GM12878 (cell line): ENCODE measurements around the gene ESRRG. TPM values are rescaled to one million over a fixed set of nuclear protein-coding genes. Genes with fewer than 3 reads are reported as not detected.
A peak's percentile ranks its signal among the peaks of the same experiment; 100 is the strongest.

Experiments used
- ATAC-seq: fragments of 200-7000 bp; cut with Tn5 transposase; 3 replicates; pipeline ENCODE4 v1.9.1; 2020; ENCODE audit warnings: mild to moderate bottlenecking, moderate library complexity
- BruUV-seq: library from RNA; stranded (reverse); fragments of 400-500 nt; replicated peaks from 2 replicates; lab custom pipeline; 2021; lab: Mats Ljungman, UMichigan
- CTCF ChIA-PET: fragments of 300-600 bp; sonication (Branson Sonifier 250); formaldehyde crosslinking; extraction: SDS; loops from one replicate; lab custom pipeline; 2021; ENCODE audit warnings: inconsistent platforms; lab: Yijun Ruan, JAX
- POLR2A ChIA-PET: fragments of 350-600 bp; formaldehyde crosslinking; extraction: SDS; loops from one replicate; lab custom pipeline; 2021; ENCODE audit warnings: inconsistent platforms; lab: Charles Lee
- RAD21 ChIA-PET: fragments of 300-600 bp; sonication (Branson Sonifier 250); formaldehyde crosslinking; loops from one replicate; lab custom pipeline; 2023; ENCODE audit warnings: antibody characterized with exemption; ENCODE audit not compliant: unreplicated experiment; lab: Charles Lee
- SMC1A ChIA-PET: fragments of 300-600 bp; sonication (Branson Sonifier 250); formaldehyde crosslinking; loops from one replicate; lab custom pipeline; 2023; ENCODE audit not compliant: unreplicated experiment, uncharacterized antibody; lab: Charles Lee
- DNase-seq: peaks from one replicate; pipeline ENCODE4 v3.0.0-alpha.2; 2011; ENCODE audit warnings: low read depth, low spot score
- FAIRE-seq: peaks from 3 replicates; lab custom pipeline; 2011; peaks lifted over from hg19 to GRCh38; lab: Jason Lieb, UNC
- H2AFZ ChIP-seq: 2 replicates; pipeline ENCODE4 v1.6.0; 2011; ENCODE audit warnings: low read depth, low read length, control low read depth; ENCODE audit not compliant: control insufficient read depth
- H3K27ac ChIP-seq: 2 replicates; pipeline ENCODE4 v1.5.1; 2011; ENCODE audit warnings: control low read depth; ENCODE audit not compliant: control insufficient read depth, insufficient read depth
- H3K27me3 ChIP-seq, 2 experiments: replicated peaks in 1 of 2; 2 replicates each; pipeline versions ENCODE4 v1.6.0 to v1.6.1; 2011; ENCODE audit warnings: low read length in 1 of 2; ENCODE audit not compliant: control insufficient read depth in 2 of 2, insufficient read depth in 2 of 2
- H3K36me3 ChIP-seq, 2 experiments: 2 replicates each; pipeline ENCODE4 v1.5.1; 2011; ENCODE audit warnings: low read length in 1 of 2; ENCODE audit not compliant: control insufficient read depth in 2 of 2, insufficient read depth in 2 of 2
- H3K4me1 ChIP-seq: 2 replicates; pipeline ENCODE4 v1.6.1; 2011; ENCODE audit warnings: mild to moderate bottlenecking, low read length, moderate library complexity, mixed read lengths; ENCODE audit not compliant: control insufficient read depth, insufficient read depth
- H3K4me2 ChIP-seq: 2 replicates; pipeline ENCODE4 v1.6.0; 2011; ENCODE audit warnings: control low read depth; ENCODE audit not compliant: control insufficient read depth, insufficient read depth
- H3K4me3 ChIP-seq: fragments of 200-600 bp; sonication (generic); 2 replicates; pipeline ENCODE4 v1.5.1; 2016
- H3K79me2 ChIP-seq: 2 replicates; pipeline ENCODE4 v1.6.0; 2011; ENCODE audit warnings: low read length; ENCODE audit not compliant: control insufficient read depth, insufficient read depth
- H3K9ac ChIP-seq: 2 replicates; pipeline ENCODE4 v1.8.0; 2011; ENCODE audit warnings: low read length, control low read depth, mixed read lengths; ENCODE audit not compliant: control insufficient read depth, insufficient read depth
- H3K9me3 ChIP-seq: replicated peaks from 3 replicates; pipeline ENCODE4 v1.5.1; 2011; ENCODE audit warnings: mild to moderate bottlenecking, low read length; ENCODE audit not compliant: control insufficient read depth, insufficient read depth
- H4K20me1 ChIP-seq: 2 replicates; pipeline ENCODE4 v1.6.0; 2011; ENCODE audit not compliant: control insufficient read depth, insufficient read depth
- BCLAF1 ChIP-seq: fragments of 450-650 bp; IDR thresholded peaks from 2 replicates; pipeline ENCODE4 v1.6.1; 2017; ENCODE audit warnings: antibody characterized with exemption, mild to moderate bottlenecking, moderate library complexity
- CBFB ChIP-seq: IDR thresholded peaks from 2 replicates; pipeline ENCODE4 v1.6.1; 2016; ENCODE audit warnings: antibody characterized with exemption, low read depth
- ELK1 ChIP-seq: IDR thresholded peaks from 2 replicates; pipeline ENCODE4 v1.6.1; 2012; ENCODE audit warnings: low read depth, low read length, improper control_type of control experiment
- GABPA ChIP-seq: IDR thresholded peaks from 2 replicates; pipeline ENCODE4 v1.6.1; 2014; ENCODE audit warnings: antibody characterized with exemption, low read depth, mild to moderate bottlenecking, inconsistent platforms
- HDAC2 ChIP-seq: fragments of 200-600 bp; sonication (generic); IDR thresholded peaks from 2 replicates; pipeline ENCODE4 v1.6.1; 2017
- HSF1 ChIP-seq: fragments of 150-350 bp; IDR thresholded peaks from 2 replicates; pipeline ENCODE4 v1.6.1; 2014; ENCODE audit warnings: mild to moderate bottlenecking, low read depth, low read length
- NBN ChIP-seq: fragments of 450-650 bp; IDR thresholded peaks from 2 replicates; pipeline ENCODE4 v1.6.1; 2016
- NFIC ChIP-seq: IDR thresholded peaks from 2 replicates; pipeline ENCODE4 v1.6.1; 2012; ENCODE audit warnings: low read depth, mild to moderate bottlenecking, inconsistent platforms, low read length, moderate library complexity
- RB1 ChIP-seq: fragments of 450-650 bp; formaldehyde crosslinking; IDR thresholded peaks from 2 replicates; pipeline ENCODE4 v1.6.1; 2017; ENCODE audit warnings: mild to moderate bottlenecking, borderline replicate concordance
- WGBS: methylation state at CpG from one replicate; pipeline ENCODE4 v1.1.6; 2016; ENCODE audit warnings: low lambda C conversion rate; ENCODE audit not compliant: insufficient replicate concordance, insufficient coverage; ENCODE audit errors: missing lambda C conversion rate; 5-methylcytosine and 5-hydroxymethylcytosine counted together
- in situ Hi-C: fragments of 300-500 bp; cut with MboI; formaldehyde crosslinking; loops from 9 replicates; pipeline ENCODE4 v1.14.3; 2018; ENCODE audit warnings: mixed read lengths
- intact Hi-C: fragments of 100-400 bp; cut with micrococcal nuclease; formaldehyde crosslinking; loops from one replicate; pipeline ENCODE4 v1.14.2; 2022; ENCODE audit not compliant: unreplicated experiment
- polyA plus RNA-seq, 11 experiments: library from polyadenylated mRNA; depleted of rRNA in 4 of 11; unstranded in 6 of 11; stranded (reverse) in 5 of 11; fragments of >200 nt; fragmentation: Nextera tagmentation in 4 of 11; fragmentation: Illumina TruSeq in 1 of 11; extraction: Ambion mirVana in 4 of 11; extraction: Trizol in 1 of 11; gene quantifications; 1 replicate in 1 of 11; 2 replicates in 10 of 11; pipeline versions ENCODE4 v1.2.1 to v1.2.3, GENCODE V29; 2011 to 2016; ENCODE audit warnings: inconsistent platforms in 2 of 11, missing spikeins in 2 of 11, low read depth in 1 of 11
- total RNA-seq, 4 experiments: library from RNA; depleted of rRNA in 3 of 4; stranded (reverse); fragments of >200 nt in 3 of 4; fragmentation: Illumina TruSeq in 1 of 4; extraction: Trizol in 1 of 4; gene quantifications; 2 replicates each; pipeline versions ENCODE4 v1.2.1 to v1.2.3, GENCODE V29; 2013 to 2021
- TF ChIP-seq, protein P1 (sequence below): fragments of 150-350 bp; IDR thresholded peaks from 2 replicates; pipeline ENCODE4 v1.6.1; 2016; ENCODE audit warnings: low read depth, low read length
- TF ChIP-seq, protein P2 (sequence below): fragments of 450-650 bp; IDR thresholded peaks from 2 replicates; pipeline ENCODE4 v1.6.1; 2017; ENCODE audit warnings: mild to moderate bottlenecking

ESRRG gene
- total and polyA plus RNA-seq, 10 of the 15 experiments (the other 5 are each of a cell fraction or from before 2014, with no cell fraction given): 0.03 TPM; not detected in 9

DNA sequence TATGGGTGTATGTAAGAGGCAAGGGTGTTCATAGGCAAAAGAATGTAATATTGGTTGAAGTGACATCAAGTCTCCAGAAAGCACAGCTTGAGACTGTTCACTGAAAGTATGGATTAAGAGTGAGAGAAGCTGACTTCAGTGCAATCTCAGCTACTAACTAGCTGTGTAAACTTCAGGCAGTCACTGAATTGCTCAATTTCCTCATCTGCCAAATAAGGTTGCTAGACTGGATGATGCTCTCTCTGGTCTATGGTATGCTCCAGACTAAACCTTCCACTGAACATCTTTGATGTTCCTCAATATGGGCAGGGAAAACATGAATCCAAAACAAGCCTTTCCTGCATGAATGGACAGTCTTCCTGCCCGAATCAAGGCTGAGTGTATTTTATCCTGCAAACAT, 188.2 kb downstream of the ESRRG start:
- H2AFZ ChIP-seq: no peak overlapping the region
- no peak overlapping the region for H3K9ac ChIP-seq
- no peaks in the 10 kb centered on the region for H4K20me1 ChIP-seq
- H3K27me3 ChIP-seq: no peaks in the 10 kb centered on the region
- no peaks in the 10 kb centered on the region for H3K36me3 ChIP-seq
- no peaks in the 10 kb centered on the region for H3K9me3 ChIP-seq
- ChIA-PET RAD21 (no interaction called here), POLR2A (no interaction called here), SMC1A (no interaction called here), CTCF (no interaction called here)
- in situ Hi-C loops (no loop called here), intact Hi-C loops (no loop called here)
- WGBS: 0% methylated on average over 1 of the region's 1 CpG
- ATAC-seq (no peak), FAIRE-seq (peak; percentile 23), DNase-seq (no peak)
- no peaks in the 10 kb centered on the region for H3K79me2 ChIP-seq
- peaks cover 4% of the 10 kb centered on the region; the same call in 1 of the 2 replicates for H3K4me1 ChIP-seq
- H3K4me2 ChIP-seq: no peak overlapping the region
- no TSS peak for BruUV-seq
- no peak overlapping the region for H3K27ac ChIP-seq
- no peak overlapping the region for H3K4me3 ChIP-seq
- no peak for TF ChIP-seq NFIC
- no peak for TF ChIP-seq HSF1
- TF ChIP-seq CBFB: no peak
- TF ChIP-seq RB1: no peak
- no peak for TF ChIP-seq NBN
- TF ChIP-seq GABPA: no peak
- TF ChIP-seq BCLAF1: no peak
- TF ChIP-seq, protein P1, sequence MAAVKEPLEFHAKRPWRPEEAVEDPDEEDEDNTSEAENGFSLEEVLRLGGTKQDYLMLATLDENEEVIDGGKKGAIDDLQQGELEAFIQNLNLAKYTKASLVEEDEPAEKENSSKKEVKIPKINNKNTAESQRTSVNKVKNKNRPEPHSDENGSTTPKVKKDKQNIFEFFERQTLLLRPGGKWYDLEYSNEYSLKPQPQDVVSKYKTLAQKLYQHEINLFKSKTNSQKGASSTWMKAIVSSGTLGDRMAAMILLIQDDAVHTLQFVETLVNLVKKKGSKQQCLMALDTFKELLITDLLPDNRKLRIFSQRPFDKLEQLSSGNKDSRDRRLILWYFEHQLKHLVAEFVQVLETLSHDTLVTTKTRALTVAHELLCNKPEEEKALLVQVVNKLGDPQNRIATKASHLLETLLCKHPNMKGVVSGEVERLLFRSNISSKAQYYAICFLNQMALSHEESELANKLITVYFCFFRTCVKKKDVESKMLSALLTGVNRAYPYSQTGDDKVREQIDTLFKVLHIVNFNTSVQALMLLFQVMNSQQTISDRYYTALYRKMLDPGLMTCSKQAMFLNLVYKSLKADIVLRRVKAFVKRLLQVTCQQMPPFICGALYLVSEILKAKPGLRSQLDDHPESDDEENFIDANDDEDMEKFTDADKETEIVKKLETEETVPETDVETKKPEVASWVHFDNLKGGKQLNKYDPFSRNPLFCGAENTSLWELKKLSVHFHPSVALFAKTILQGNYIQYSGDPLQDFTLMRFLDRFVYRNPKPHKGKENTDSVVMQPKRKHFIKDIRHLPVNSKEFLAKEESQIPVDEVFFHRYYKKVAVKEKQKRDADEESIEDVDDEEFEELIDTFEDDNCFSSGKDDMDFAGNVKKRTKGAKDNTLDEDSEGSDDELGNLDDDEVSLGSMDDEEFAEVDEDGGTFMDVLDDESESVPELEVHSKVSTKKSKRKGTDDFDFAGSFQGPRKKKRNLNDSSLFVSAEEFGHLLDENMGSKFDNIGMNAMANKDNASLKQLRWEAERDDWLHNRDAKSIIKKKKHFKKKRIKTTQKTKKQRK: no peak
- TF ChIP-seq HDAC2: no peak
- no peak for TF ChIP-seq ELK1
- TF ChIP-seq, protein P2, sequence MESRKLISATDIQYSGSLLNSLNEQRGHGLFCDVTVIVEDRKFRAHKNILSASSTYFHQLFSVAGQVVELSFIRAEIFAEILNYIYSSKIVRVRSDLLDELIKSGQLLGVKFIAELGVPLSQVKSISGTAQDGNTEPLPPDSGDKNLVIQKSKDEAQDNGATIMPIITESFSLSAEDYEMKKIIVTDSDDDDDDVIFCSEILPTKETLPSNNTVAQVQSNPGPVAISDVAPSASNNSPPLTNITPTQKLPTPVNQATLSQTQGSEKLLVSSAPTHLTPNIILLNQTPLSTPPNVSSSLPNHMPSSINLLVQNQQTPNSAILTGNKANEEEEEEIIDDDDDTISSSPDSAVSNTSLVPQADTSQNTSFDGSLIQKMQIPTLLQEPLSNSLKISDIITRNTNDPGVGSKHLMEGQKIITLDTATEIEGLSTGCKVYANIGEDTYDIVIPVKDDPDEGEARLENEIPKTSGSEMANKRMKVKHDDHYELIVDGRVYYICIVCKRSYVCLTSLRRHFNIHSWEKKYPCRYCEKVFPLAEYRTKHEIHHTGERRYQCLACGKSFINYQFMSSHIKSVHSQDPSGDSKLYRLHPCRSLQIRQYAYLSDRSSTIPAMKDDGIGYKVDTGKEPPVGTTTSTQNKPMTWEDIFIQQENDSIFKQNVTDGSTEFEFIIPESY: no peak
